Vagina (tissue), 2 donors: Measurements from ENCODE around the gene TECPR1. TPM values are rescaled to one million over a fixed set of nuclear protein-coding genes. Genes with fewer than 3 reads are reported as not detected.

Source experiments
- DNase-seq, 2 donors: peaks; one replicate each; pipeline ENCODE4 v3.0.0-alpha.2; 2017; ENCODE audit errors: extremely low spot score in 2 of 2
- H3K27ac ChIP-seq: fragments of 200-600 bp; sonication (generic); one replicate; pipeline ENCODE4 v1.5.1; 2019
- H3K27me3 ChIP-seq: fragments of 200-600 bp; sonication (generic); one replicate; pipeline ENCODE4 v1.5.1; 2019
- H3K36me3 ChIP-seq, 2 donors: fragments of 200-600 bp; sonication (generic); one replicate each; pipeline ENCODE4 v1.5.1; 2017 to 2019
- H3K4me1 ChIP-seq: fragments of 200-600 bp; sonication (generic); one replicate; pipeline ENCODE4 v1.5.1; 2019
- H3K4me3 ChIP-seq, 2 donors: fragments of 200-600 bp; sonication (generic); 1 replicate in 1 of 2; 2 replicates in 1 of 2; pipeline ENCODE4 v1.5.1; 2016 to 2019
- H3K9me3 ChIP-seq: fragments of 200-600 bp; sonication (generic); one replicate; pipeline ENCODE4 v1.5.1; 2019
- POLR2A ChIP-seq, 2 donors: fragments of 450-650 bp; IDR thresholded peaks; one replicate each; pipeline ENCODE4 v1.6.1; 2017; ENCODE audit warnings: antibody characterized with exemption in 2 of 2, mild to moderate bottlenecking in 2 of 2, moderate library complexity in 2 of 2
- POLR2AphosphoS5 ChIP-seq, 2 donors: sonication (generic); formaldehyde crosslinking; IDR thresholded peaks; one replicate each; pipeline ENCODE4 v1.9.0; 2017; ENCODE audit warnings: antibody characterized with exemption in 2 of 2, mild to moderate bottlenecking in 2 of 2, low read depth in 1 of 2; ENCODE audit not compliant: insufficient read depth in 1 of 2
- intact Hi-C: fragments of 100-400 bp; cut with DNase I; formaldehyde crosslinking; loops from one replicate; pipeline ENCODE4 v1.15.1; 2023
- total RNA-seq: library from RNA; depleted of rRNA; stranded (reverse); fragments of >200 nt; gene quantifications from one replicate; pipeline ENCODE4 v1.2.3, GENCODE V29; 2016
- TF ChIP-seq, protein P1 (sequence below), 3 experiments: fragments of 450-650 bp in 2 of 3; fragments of 200-600 bp in 1 of 3; sonication (generic) in 1 of 3; IDR thresholded peaks; one replicate each; pipeline ENCODE4 v1.5.1; 2017 to 2019; ENCODE audit warnings: antibody characterized with exemption in 3 of 3, mild to moderate bottlenecking in 2 of 3, moderate library complexity in 2 of 3

TECPR1 gene
- total RNA-seq, 1 donor from 2014 or later: 19.6 TPM

DNA sequence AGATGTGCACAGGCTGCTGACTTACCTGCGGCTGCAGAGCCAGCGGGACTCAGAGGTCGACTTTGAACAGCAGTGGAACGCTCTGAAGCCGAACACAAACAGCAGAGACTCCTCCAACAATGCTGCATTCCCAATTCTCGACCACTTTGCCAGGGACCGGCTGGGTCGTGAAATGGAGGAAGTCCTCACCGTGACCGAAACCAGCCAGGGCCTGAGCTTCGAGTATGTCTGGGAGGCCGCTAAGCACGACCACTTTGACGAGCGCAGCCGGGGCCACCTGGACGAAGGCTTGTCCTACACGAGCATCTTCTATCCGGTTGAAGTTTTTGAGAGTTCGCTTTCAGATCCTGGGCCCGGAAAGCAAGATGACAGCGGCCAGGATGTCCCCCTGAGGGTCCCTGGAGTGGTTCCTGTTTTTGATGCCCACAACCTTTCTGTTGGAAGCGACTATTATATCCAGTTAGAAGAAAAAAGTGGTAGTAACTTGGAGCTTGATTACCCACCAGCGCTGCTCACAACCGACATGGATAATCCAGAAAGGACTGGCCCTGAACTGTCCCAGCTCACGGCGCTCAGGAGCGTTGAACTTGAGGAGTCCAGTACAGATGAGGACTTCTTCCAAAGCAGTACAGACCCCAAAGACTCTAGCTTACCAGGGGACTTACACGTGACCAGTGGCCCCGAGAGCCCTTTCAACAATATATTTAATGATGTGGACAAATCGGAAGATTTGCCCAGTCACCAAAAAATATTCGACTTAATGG lies 60.2 kb downstream of the TECPR1 start:
- no peaks in the 10 kb centered on the region for H3K27me3 ChIP-seq
- TF ChIP-seq POLR2AphosphoS5 (IDR thresholded peaks at IDR 0.05; ENCODE audit: insufficient read depth in 1 of 2, low read depth in 1 of 2) (no peak), POLR2A (IDR thresholded peaks at IDR 0.05) (no peak)
- TF ChIP-seq, protein P1, sequence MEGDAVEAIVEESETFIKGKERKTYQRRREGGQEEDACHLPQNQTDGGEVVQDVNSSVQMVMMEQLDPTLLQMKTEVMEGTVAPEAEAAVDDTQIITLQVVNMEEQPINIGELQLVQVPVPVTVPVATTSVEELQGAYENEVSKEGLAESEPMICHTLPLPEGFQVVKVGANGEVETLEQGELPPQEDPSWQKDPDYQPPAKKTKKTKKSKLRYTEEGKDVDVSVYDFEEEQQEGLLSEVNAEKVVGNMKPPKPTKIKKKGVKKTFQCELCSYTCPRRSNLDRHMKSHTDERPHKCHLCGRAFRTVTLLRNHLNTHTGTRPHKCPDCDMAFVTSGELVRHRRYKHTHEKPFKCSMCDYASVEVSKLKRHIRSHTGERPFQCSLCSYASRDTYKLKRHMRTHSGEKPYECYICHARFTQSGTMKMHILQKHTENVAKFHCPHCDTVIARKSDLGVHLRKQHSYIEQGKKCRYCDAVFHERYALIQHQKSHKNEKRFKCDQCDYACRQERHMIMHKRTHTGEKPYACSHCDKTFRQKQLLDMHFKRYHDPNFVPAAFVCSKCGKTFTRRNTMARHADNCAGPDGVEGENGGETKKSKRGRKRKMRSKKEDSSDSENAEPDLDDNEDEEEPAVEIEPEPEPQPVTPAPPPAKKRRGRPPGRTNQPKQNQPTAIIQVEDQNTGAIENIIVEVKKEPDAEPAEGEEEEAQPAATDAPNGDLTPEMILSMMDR (IDR thresholded peaks at IDR 0.05): no peak
- no peak overlapping the region for H3K4me3 ChIP-seq
- H3K36me3 ChIP-seq: peaks cover 0 to 52% of the 10 kb centered on the region in 2 donors
- no peaks in the 10 kb centered on the region for H3K9me3 ChIP-seq
- intact Hi-C loops: no loop called here
- no peak for DNase-seq
- no peak overlapping the region for H3K27ac ChIP-seq
- H3K4me1 ChIP-seq: peaks cover 3% of the 10 kb centered on the region

DNA sequence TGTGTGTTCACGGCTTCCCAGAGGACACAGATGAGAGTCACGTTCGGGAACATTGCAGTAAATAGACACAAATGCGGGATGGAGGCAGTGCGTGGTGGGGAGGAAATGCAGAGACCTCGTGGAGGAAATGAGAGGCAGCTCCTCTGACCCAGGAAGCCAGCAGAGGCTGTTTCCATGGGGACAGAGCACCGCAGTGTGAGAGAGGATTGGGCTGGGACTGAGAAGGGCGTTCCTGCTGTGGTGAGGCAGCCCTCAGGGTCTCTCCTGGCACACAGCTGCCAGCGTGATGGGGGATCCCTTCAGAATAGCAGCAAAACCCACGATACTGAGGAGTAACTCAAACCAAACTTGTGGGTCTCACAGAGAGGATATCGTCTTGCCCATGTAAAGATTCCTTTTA lies 62.5 kb downstream of the TECPR1 start:
- Histone ChIP-seq H3K4me3 (no peak overlapping the region), H3K36me3 (peaks cover 0 to 45% of the 10 kb centered on the region in 2 donors), H3K4me1 (peaks cover 13% of the 10 kb centered on the region), H3K9me3 (no peaks in the 10 kb centered on the region), H3K27ac (no peak overlapping the region), H3K27me3 (no peaks in the 10 kb centered on the region)
- DNase-seq: no peak
- intact Hi-C loops: no loop called here
- TF ChIP-seq, protein P1 (IDR thresholded peaks at IDR 0.05): no peak
- TF ChIP-seq POLR2A (IDR thresholded peaks at IDR 0.05) (no peak), POLR2AphosphoS5 (IDR thresholded peaks at IDR 0.05; ENCODE audit: insufficient read depth in 1 of 2, low read depth in 1 of 2) (no peak)

DNA sequence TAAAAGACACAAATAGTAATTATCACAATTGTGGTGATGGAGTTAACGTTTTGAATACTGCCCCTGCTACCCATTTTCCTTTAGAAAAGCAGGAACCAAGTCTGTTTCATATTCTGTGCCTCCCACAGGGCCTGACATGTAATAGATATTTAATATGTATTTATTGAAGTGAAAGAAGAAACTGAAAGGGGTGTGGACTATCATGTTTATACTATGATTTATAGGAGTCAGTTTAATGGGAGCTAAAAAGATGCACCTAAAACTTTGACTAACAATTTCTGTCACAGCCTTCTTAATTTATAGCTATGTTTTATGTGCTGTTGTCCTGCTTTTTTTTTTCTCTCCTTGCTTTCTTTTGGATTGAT lies 64.9 kb downstream of the TECPR1 start:
- Histone ChIP-seq H3K27me3 (no peaks in the 10 kb centered on the region), H3K4me3 (no peak overlapping the region), H3K9me3 (no peaks in the 10 kb centered on the region), H3K4me1 (peaks cover 13% of the 10 kb centered on the region), H3K27ac (peak overlapping the region; percentile 59), H3K36me3 (peaks cover 0 to 23% of the 10 kb centered on the region in 2 donors)
- no peak for DNase-seq
- no peak for TF ChIP-seq POLR2A (IDR thresholded peaks at IDR 0.05)
- TF ChIP-seq, protein P1 (IDR thresholded peaks at IDR 0.05): no peak
- TF ChIP-seq POLR2AphosphoS5 (IDR thresholded peaks at IDR 0.05; ENCODE audit: insufficient read depth in 1 of 2, low read depth in 1 of 2): no peak
- intact Hi-C loops: no loop called here

DNA sequence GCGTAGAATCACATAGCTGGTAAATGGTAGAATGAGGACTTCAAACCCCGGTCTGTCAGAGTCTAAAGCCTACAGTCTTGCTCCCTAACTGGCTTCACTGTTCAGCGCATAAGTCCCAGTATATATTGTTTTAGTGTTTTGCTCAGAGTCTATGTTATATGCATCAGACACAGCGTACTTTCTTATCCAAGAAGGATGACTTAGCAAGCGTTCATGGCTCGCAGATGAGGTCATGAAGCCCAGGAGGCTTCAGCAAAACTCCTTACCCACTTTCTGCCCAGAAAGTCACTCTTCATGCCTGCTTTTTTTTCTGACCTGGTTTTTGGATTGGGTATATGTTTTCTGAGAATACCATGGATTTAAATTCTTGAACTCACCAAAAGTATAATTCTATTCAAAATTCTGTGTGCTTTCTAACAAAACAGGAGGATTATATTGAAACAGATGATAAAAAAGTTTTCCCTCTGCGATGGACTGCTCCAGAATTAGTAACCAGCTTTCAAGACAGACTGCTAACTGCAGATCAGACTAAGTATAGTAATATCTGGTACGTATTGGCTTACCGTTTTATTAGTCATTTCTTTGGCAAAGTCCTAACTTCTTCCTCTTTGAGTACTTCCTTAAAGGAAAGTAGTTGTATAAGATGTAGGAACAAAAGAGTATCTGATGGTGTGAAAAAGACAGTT lies 65.4 kb downstream of the TECPR1 start:
- peak in 1 of 2 donors; percentile 11 for TF ChIP-seq POLR2AphosphoS5 (IDR thresholded peaks at IDR 0.05; ENCODE audit: insufficient read depth in 1 of 2, low read depth in 1 of 2)
- no peak for TF ChIP-seq POLR2A (IDR thresholded peaks at IDR 0.05)
- peaks cover 0 to 17% of the 10 kb centered on the region in 2 donors for H3K36me3 ChIP-seq
- intact Hi-C loops: no loop called here
- H3K27me3 ChIP-seq: no peaks in the 10 kb centered on the region
- H3K9me3 ChIP-seq: no peaks in the 10 kb centered on the region
- H3K27ac ChIP-seq: peak overlapping the region; percentile 59
- H3K4me1 ChIP-seq: peaks cover 13% of the 10 kb centered on the region
- H3K4me3 ChIP-seq: no peak overlapping the region
- DNase-seq: no peak

DNA sequence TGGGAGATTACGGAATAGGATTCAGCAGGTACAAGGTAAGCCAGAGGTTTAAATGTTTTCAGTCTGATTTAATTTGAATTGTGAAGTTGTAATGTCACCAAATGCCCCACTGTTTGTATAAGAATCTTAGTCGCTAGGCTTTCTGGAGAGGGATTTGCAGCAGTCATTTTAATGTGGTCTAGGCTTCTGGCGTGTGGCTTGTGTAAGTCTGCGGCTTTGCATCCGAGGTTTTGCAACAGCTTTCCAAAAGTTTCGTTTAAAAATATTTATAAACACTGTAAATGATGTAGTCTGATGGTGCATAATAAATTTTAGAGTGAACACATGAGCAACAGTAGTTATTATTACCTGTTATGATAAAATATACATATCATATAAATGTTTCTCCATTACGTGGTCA lies 66.9 kb downstream of the TECPR1 start:
- peaks cover 0 to 2% of the 10 kb centered on the region in 2 donors for H3K36me3 ChIP-seq

More for the DNA sequence above, 66.9 kb downstream of the TECPR1 start:
- DNase-seq: no peak
- Histone ChIP-seq H3K27me3 (no peaks in the 10 kb centered on the region), H3K4me1 (peaks cover 13% of the 10 kb centered on the region), H3K27ac (no peak overlapping the region), H3K9me3 (no peaks in the 10 kb centered on the region), H3K4me3 (no peak overlapping the region)
- TF ChIP-seq POLR2A (IDR thresholded peaks at IDR 0.05): no peak
- TF ChIP-seq, protein P1 (IDR thresholded peaks at IDR 0.05): no peak
- TF ChIP-seq POLR2AphosphoS5 (IDR thresholded peaks at IDR 0.05; ENCODE audit: insufficient read depth in 1 of 2, low read depth in 1 of 2): no peak
- intact Hi-C loops: no loop called here
